CD4-positive, alpha-beta memory T cell (primary cell): ENCODE measurements around the gene HELLS. TPM values are rescaled to one million over a fixed set of nuclear protein-coding genes. Genes with fewer than 3 reads are reported as not detected.

Source experiments
- CTCF ChIA-PET: fragments of 350-600 bp; sonication (Branson Sonifier 250); formaldehyde crosslinking; loops from one replicate; lab custom pipeline; 2021; ENCODE audit warnings: inconsistent platforms; ENCODE audit not compliant: partially characterized antibody; lab: Charles Lee
- POLR2A ChIA-PET: fragments of 350-600 bp; sonication (Branson Sonifier 250); formaldehyde crosslinking; loops from one replicate; lab custom pipeline; 2021; ENCODE audit not compliant: partially characterized antibody; lab: Charles Lee
- DNase-seq, 5 donors: peaks; one replicate each; pipeline versions ENCODE4 v3.0.0 to v3.0.0-alpha.2; 2020 to 2022; ENCODE audit warnings: mixed read lengths in 1 of 5
- H3K27ac ChIP-seq: one replicate; pipeline ENCODE4 v1.7.0; 2013; ENCODE audit warnings: low read depth, low read length
- H3K27me3 ChIP-seq: 2 replicates; pipeline ENCODE4 v1.7.0; 2013; ENCODE audit warnings: mild to moderate bottlenecking, low read length, moderate library complexity; ENCODE audit not compliant: insufficient read depth
- H3K36me3 ChIP-seq: 2 replicates; pipeline ENCODE4 v1.7.0; 2013; ENCODE audit warnings: mild to moderate bottlenecking, low read length, moderate library complexity; ENCODE audit not compliant: insufficient read depth
- H3K4me1 ChIP-seq: 2 replicates; pipeline ENCODE4 v1.7.0; 2013; ENCODE audit warnings: mild to moderate bottlenecking, low read length, moderate library complexity; ENCODE audit not compliant: insufficient read depth
- H3K4me3 ChIP-seq, 2 donors: one replicate each; pipeline ENCODE4 v1.7.0; 2013; ENCODE audit warnings: low read length in 2 of 2, mild to moderate bottlenecking in 1 of 2
- H3K9me3 ChIP-seq, 2 donors: one replicate each; pipeline ENCODE4 v1.7.0; 2013; ENCODE audit warnings: low read length in 2 of 2, control low read depth in 1 of 2; ENCODE audit not compliant: control insufficient read depth in 1 of 2
- H3K27ac Mint-ChIP-seq, 7 donors: one replicate each; pipeline ENCODE4 v1.8.0; 2020 to 2021; ENCODE audit warnings: mixed read lengths in 7 of 7, mild to moderate bottlenecking in 6 of 7, inconsistent platforms in 3 of 7, moderate library complexity in 3 of 7
- H3K27me3 Mint-ChIP-seq, 2 donors: one replicate each; pipeline ENCODE4 v1.8.0; 2020 to 2021; ENCODE audit warnings: mixed read lengths in 2 of 2
- H3K36me3 Mint-ChIP-seq, 2 donors: one replicate each; pipeline ENCODE4 v1.8.0; 2020 to 2021; ENCODE audit warnings: mixed read lengths in 2 of 2, inconsistent platforms in 1 of 2, mild to moderate bottlenecking in 1 of 2
- H3K4me1 Mint-ChIP-seq, 4 donors: one replicate each; pipeline ENCODE4 v1.8.0; 2020 to 2021; ENCODE audit warnings: mixed read lengths in 4 of 4, mild to moderate bottlenecking in 1 of 4
- H3K4me3 Mint-ChIP-seq, 8 donors: one replicate each; pipeline ENCODE4 v1.8.0; 2020 to 2021; ENCODE audit warnings: mixed read lengths in 8 of 8, mild to moderate bottlenecking in 7 of 8, moderate library complexity in 6 of 8, inconsistent platforms in 3 of 8
- H3K9me3 Mint-ChIP-seq, 8 donors: one replicate each; pipeline ENCODE4 v1.8.0; 2020 to 2021; ENCODE audit warnings: mixed read lengths in 8 of 8, mild to moderate bottlenecking in 5 of 8, inconsistent platforms in 3 of 8, moderate library complexity in 1 of 8
- intact Hi-C: fragments of 100-400 bp; cut with micrococcal nuclease; formaldehyde crosslinking; loops from one replicate; pipeline ENCODE4 v1.15.1; 2023
- polyA plus RNA-seq, 2 donors: library from polyadenylated mRNA; unstranded; fragments of 300-500 nt; fragmentation: Illumina TruSeq; gene quantifications; one replicate each; pipeline ENCODE4 v1.2.3, GENCODE V29; 2021
- total RNA-seq, 2 experiments: library from RNA; stranded (reverse); gene quantifications; one replicate each; pipeline ENCODE4 v1.2.3, GENCODE V29; 2021

The HELLS gene
- 10 to 100 TPM; 14.4 to 16.3 TPM for total RNA-seq
- 10 to 100 TPM in 1 of 2 donors, 1 to 10 TPM in 1; 3.0 to 11.8 TPM for polyA plus RNA-seq

GRCh38 chr10:94545391-94546048 is at the start of gene HELLS:
Gene HELLS (plus strand): TSS chr10:94545788. CDS start chr10:94545922, 134 bp downstream.
- intact Hi-C loops: loop anchor here (2.0 to 10.0 kb wide), 2 partner anchors 183 to 1149 kb away; partner anchors contain the start of genes NOC3L and TCTN3
- Mint-ChIP-seq H3K9me3 (no peaks in the 10 kb centered on the region), H3K27ac (peak within 1 kb of the TSS; percentile 91 to 98 (median 93)), H3K36me3 (peaks cover 5 to 11% of the 10 kb centered on the region in 2 donors), H3K4me1 (peaks cover 14 to 29% (median 22%) of the 10 kb centered on the region in 4 donors), H3K4me3 (peak within 1 kb of the TSS; percentile 92 to 100 (median 97)), H3K27me3 (no peaks in the 10 kb centered on the region)
- Histone ChIP-seq H3K36me3 (no peaks in the 10 kb centered on the region), H3K4me3 (peak within 1 kb of the TSS; percentile 79 to 93), H3K27me3 (no peaks in the 10 kb centered on the region), H3K27ac (peak within 1 kb of the TSS; percentile 75), H3K4me1 (peaks cover 23% of the 10 kb centered on the region), H3K9me3 (no peaks in the 10 kb centered on the region)
- peak; percentile 71 to 81 (median 79) for DNase-seq
- POLR2A ChIA-PET: no interaction called here
- CTCF ChIA-PET: interaction anchor here (1.1 kb wide), 1 partner anchor 182 kb away, joined by 3 read pairs; the partner anchor contains the start of gene NOC3L

- CTCF ChIA-PET: no interaction called here
- no peaks in the 10 kb centered on the region for H3K4me1 ChIP-seq
Observed at GRCh38 chr10:94496010-94496409, 49.6 kb upstream of the HELLS start.

DNA sequence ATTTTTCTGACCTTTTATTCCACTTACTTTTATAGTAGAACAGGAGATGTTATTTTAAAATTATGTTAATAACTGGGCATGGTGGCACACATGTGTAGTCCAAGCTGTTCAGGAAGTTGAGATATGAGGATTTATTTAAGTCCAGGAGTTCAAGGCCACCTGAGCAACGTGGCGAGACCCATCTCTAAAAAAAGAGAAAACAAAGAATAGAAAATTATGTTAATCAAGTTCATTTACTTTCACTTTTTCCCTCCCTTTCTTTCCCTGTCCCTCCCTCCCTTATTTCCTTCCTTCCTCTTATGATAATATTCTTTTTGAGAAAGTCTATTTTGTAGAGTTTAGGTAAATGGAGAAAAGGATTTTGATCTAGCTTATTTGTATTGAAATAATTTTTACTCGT is 48.9 kb upstream of the HELLS start:
- Mint-ChIP-seq H3K27ac (no peak overlapping the region), H3K4me1 (no peaks in the 10 kb centered on the region), H3K4me3 (peak overlapping the region in 1 of 8 donors; percentile 50), H3K9me3 (no peaks in the 10 kb centered on the region), H3K27me3 (peaks cover 0 to 2% of the 10 kb centered on the region in 2 donors), H3K36me3 (no peaks in the 10 kb centered on the region)
- CTCF ChIA-PET: no interaction called here
- POLR2A ChIA-PET: no interaction called here
- H3K4me1 ChIP-seq: no peaks in the 10 kb centered on the region
- intact Hi-C loops: no loop called here
- H3K4me3 ChIP-seq: no peak overlapping the region
- H3K27ac ChIP-seq: no peak overlapping the region
- H3K27me3 ChIP-seq: no peaks in the 10 kb centered on the region
- H3K36me3 ChIP-seq: no peaks in the 10 kb centered on the region
- no peaks in the 10 kb centered on the region for H3K9me3 ChIP-seq
- DNase-seq: no peak

More at GRCh38 chr10:94496010-94496409, 49.6 kb upstream of the HELLS start:
- peaks cover 0 to 2% of the 10 kb centered on the region in 2 donors for H3K27me3 Mint-ChIP-seq
- no peaks in the 10 kb centered on the region for H3K36me3 ChIP-seq
- DNase-seq: no peak
- no peaks in the 10 kb centered on the region for H3K36me3 Mint-ChIP-seq
- intact Hi-C loops: no loop called here
- no peak overlapping the region for H3K27ac ChIP-seq
- no peak overlapping the region for H3K4me3 ChIP-seq
- no peaks in the 10 kb centered on the region for H3K4me1 Mint-ChIP-seq
- no peak overlapping the region for H3K27ac Mint-ChIP-seq
- H3K9me3 ChIP-seq: no peaks in the 10 kb centered on the region
- POLR2A ChIA-PET: no interaction called here
- H3K9me3 Mint-ChIP-seq: no peaks in the 10 kb centered on the region
- no peak overlapping the region for H3K4me3 Mint-ChIP-seq
- H3K27me3 ChIP-seq: no peaks in the 10 kb centered on the region

GRCh38 chr10:94500063-94500462 is 45.5 kb upstream of the HELLS start:
- H3K9me3 Mint-ChIP-seq: no peaks in the 10 kb centered on the region
- Histone ChIP-seq H3K4me1 (no peaks in the 10 kb centered on the region), H3K27ac (no peak overlapping the region), H3K27me3 (no peaks in the 10 kb centered on the region), H3K4me3 (no peak overlapping the region), H3K9me3 (no peaks in the 10 kb centered on the region), H3K36me3 (no peaks in the 10 kb centered on the region)
- H3K4me1 Mint-ChIP-seq: no peaks in the 10 kb centered on the region
- intact Hi-C loops: no loop called here
- peaks cover 1 to 2% of the 10 kb centered on the region in 2 donors for H3K27me3 Mint-ChIP-seq
- no peak for DNase-seq
- no peak overlapping the region for H3K4me3 Mint-ChIP-seq
- ChIA-PET POLR2A (no interaction called here), CTCF (no interaction called here)
- no peaks in the 10 kb centered on the region for H3K36me3 Mint-ChIP-seq
- H3K27ac Mint-ChIP-seq: no peak overlapping the region

GRCh38 chr10:94521276-94522250 is 24.0 kb upstream of the HELLS start:
- H3K4me3 ChIP-seq: no peak overlapping the region
- ChIA-PET POLR2A (no interaction called here), CTCF (no interaction called here)
- no peak overlapping the region for H3K27ac ChIP-seq
- Mint-ChIP-seq H3K4me3 (no peak overlapping the region), H3K27me3 (peaks cover 4 to 5% of the 10 kb centered on the region in 2 donors), H3K9me3 (no peaks in the 10 kb centered on the region), H3K36me3 (no peaks in the 10 kb centered on the region), H3K27ac (no peak overlapping the region), H3K4me1 (no peaks in the 10 kb centered on the region)
- H3K27me3 ChIP-seq: no peaks in the 10 kb centered on the region
- H3K9me3 ChIP-seq: no peaks in the 10 kb centered on the region
- no peaks in the 10 kb centered on the region for H3K4me1 ChIP-seq
- H3K36me3 ChIP-seq: no peaks in the 10 kb centered on the region
- intact Hi-C loops: no loop called here
- no peak for DNase-seq

GRCh38 chr10:94524146-94524545 is 21.4 kb upstream of the HELLS start:
- Mint-ChIP-seq H3K27ac (no peak overlapping the region), H3K4me1 (no peaks in the 10 kb centered on the region), H3K9me3 (no peaks in the 10 kb centered on the region), H3K36me3 (no peaks in the 10 kb centered on the region), H3K27me3 (peaks cover 4 to 5% of the 10 kb centered on the region in 2 donors), H3K4me3 (no peak overlapping the region)
- H3K27ac ChIP-seq: no peak overlapping the region
- H3K4me3 ChIP-seq: no peak overlapping the region
- POLR2A ChIA-PET: no interaction called here
- no peaks in the 10 kb centered on the region for H3K27me3 ChIP-seq
- DNase-seq: no peak
- intact Hi-C loops: no loop called here
- no peaks in the 10 kb centered on the region for H3K9me3 ChIP-seq
- CTCF ChIA-PET: no interaction called here
- no peaks in the 10 kb centered on the region for H3K4me1 ChIP-seq
- H3K36me3 ChIP-seq: no peaks in the 10 kb centered on the region

DNA sequence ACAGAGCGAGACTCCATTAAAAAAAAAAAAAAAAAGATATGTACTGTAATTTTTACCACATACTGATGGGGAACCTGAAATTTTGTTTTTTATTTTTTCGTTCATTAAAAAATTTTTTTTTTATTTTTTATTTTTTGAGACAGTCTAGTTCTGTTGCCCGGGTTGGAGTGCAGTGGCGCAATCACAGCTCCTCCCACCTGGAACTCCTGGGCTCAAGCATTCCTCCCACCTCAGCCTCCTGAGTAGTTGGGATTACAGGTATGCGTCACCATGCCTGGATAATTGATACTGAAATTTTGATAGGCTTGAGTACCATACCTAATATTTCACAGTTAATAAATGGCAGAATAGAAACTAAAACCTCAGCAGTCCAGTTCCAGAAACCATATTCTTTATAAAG is 20.9 kb upstream of the HELLS start:
- H3K36me3 ChIP-seq: no peaks in the 10 kb centered on the region
- Mint-ChIP-seq H3K36me3 (no peaks in the 10 kb centered on the region), H3K4me3 (no peak overlapping the region), H3K27me3 (peaks cover 4 to 8% of the 10 kb centered on the region in 2 donors), H3K9me3 (no peaks in the 10 kb centered on the region), H3K4me1 (no peaks in the 10 kb centered on the region), H3K27ac (no peak overlapping the region)
- POLR2A ChIA-PET: no interaction called here
- DNase-seq: no peak
- H3K9me3 ChIP-seq: no peaks in the 10 kb centered on the region
- intact Hi-C loops: no loop called here
- H3K4me3 ChIP-seq: no peak overlapping the region
- H3K27me3 ChIP-seq: no peaks in the 10 kb centered on the region
- no peak overlapping the region for H3K27ac ChIP-seq
- CTCF ChIA-PET: no interaction called here
- H3K4me1 ChIP-seq: no peaks in the 10 kb centered on the region
